ENCODE measurements around the gene NPRL2. TPM values are rescaled to one million over a fixed set of nuclear protein-coding genes. Genes with fewer than 3 reads are reported as not detected.

The NPRL2 gene
- polyA plus RNA-seq, 1 experiment, result 45.0 TPM

GRCh38 chr3:50319894-50320625 is 30.5 kb downstream of the NPRL2 start:
- H3K36me3 ChIP-seq (ENCODE audit: control insufficient read depth, insufficient read depth, low read length), result peaks cover 21% of the 10 kb centered on the region
- DNase-seq (ENCODE audit: low read depth), result no peak
- peak overlapping the region; percentile 53 for H3K4me3 ChIP-seq (ENCODE audit: low read depth, low read length)
- H3K27me3 ChIP-seq (ENCODE audit: control insufficient read depth, insufficient read depth, low read length), result no peaks in the 10 kb centered on the region
- TF ChIP-seq, protein P1, sequence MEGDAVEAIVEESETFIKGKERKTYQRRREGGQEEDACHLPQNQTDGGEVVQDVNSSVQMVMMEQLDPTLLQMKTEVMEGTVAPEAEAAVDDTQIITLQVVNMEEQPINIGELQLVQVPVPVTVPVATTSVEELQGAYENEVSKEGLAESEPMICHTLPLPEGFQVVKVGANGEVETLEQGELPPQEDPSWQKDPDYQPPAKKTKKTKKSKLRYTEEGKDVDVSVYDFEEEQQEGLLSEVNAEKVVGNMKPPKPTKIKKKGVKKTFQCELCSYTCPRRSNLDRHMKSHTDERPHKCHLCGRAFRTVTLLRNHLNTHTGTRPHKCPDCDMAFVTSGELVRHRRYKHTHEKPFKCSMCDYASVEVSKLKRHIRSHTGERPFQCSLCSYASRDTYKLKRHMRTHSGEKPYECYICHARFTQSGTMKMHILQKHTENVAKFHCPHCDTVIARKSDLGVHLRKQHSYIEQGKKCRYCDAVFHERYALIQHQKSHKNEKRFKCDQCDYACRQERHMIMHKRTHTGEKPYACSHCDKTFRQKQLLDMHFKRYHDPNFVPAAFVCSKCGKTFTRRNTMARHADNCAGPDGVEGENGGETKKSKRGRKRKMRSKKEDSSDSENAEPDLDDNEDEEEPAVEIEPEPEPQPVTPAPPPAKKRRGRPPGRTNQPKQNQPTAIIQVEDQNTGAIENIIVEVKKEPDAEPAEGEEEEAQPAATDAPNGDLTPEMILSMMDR (IDR thresholded peaks at IDR 0.05; ENCODE audit: insufficient read depth, low read depth, low read length), result no peak
- ChIA-PET POLR2A (no interaction called here), CTCF (interaction anchor here (1.0 to 1.9 kb wide), 4 partner anchors 13 to 46 kb away, joined by 3 to 6 read pairs (median 4); partner anchors contain the start of gene IFRD2)

DNA sequence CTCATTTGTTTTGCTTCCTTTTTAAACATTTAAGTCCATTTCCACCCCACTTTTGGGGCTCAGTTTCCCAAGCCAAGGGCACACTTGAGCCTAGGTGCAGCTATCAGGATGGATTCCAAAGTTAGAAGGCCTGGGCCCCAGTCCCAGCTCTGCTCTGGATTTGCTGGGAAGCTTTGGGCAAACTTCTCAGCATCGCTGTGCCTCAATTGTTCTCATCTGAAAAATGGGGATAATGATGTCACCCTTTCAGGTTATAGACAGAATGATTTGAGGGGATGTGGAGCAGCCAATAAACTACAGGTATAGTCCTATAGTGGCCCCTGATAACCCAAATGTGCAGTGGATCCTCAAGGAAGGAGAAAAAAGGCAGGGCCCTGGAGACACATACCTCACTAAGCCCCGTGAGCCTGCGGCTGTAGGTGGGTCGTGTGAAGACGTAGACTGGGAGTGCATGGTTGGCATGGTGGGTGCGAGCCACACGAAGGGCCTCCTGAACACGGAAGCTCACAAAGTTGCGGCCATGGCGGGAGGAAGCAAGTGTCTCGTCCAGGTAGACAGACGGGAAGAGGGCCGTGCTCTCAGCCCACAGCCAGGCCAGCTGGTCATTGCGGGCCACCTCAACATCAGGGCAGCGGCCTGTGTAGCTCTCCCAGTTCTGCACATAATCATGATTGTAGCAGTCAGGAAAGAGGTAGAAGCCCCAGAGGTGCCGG is 31.2 kb downstream of the NPRL2 start:
- DNase-seq (ENCODE audit: low read depth), result no peak
- TF ChIP-seq, protein P1 (IDR thresholded peaks at IDR 0.05; ENCODE audit: insufficient read depth, low read depth, low read length), result no peak
- POLR2A ChIA-PET, result no interaction called here

GRCh38 chr3:50318615-50319014 is 32.0 kb downstream of the NPRL2 start:
- CTCF ChIA-PET, result interaction anchor here (0.6 to 1.3 kb wide), 4 partner anchors 11 to 610 kb away, joined by 3 to 5 read pairs (median 3); partner anchors contain the start of gene IFRD2
- POLR2A ChIA-PET, result no interaction called here
- DNase-seq (ENCODE audit: low read depth), result no peak
- no peak overlapping the region for H3K4me3 ChIP-seq (ENCODE audit: low read depth, low read length)
- no peaks in the 10 kb centered on the region for H3K27me3 ChIP-seq (ENCODE audit: control insufficient read depth, insufficient read depth, low read length)
- TF ChIP-seq, protein P1 (IDR thresholded peaks at IDR 0.05; ENCODE audit: insufficient read depth, low read depth, low read length), result no peak
- H3K36me3 ChIP-seq (ENCODE audit: control insufficient read depth, insufficient read depth, low read length), result peaks cover 20% of the 10 kb centered on the region

More for the DNA sequence above, 31.2 kb downstream of the NPRL2 start:
- CTCF ChIA-PET, result interaction anchor here (0.6 to 1.3 kb wide), 4 partner anchors 12 to 611 kb away, joined by 3 to 5 read pairs (median 3); partner anchors contain the start of gene IFRD2
- Histone ChIP-seq H3K36me3 (ENCODE audit: control insufficient read depth, insufficient read depth, low read length) (peaks cover 20% of the 10 kb centered on the region), H3K27me3 (ENCODE audit: control insufficient read depth, insufficient read depth, low read length) (no peaks in the 10 kb centered on the region), H3K4me3 (ENCODE audit: low read depth, low read length) (no peak overlapping the region)

- DNase-seq (ENCODE audit: low read depth), result no peak
- Histone ChIP-seq H3K4me3 (ENCODE audit: low read depth, low read length) (no peak overlapping the region), H3K36me3 (ENCODE audit: control insufficient read depth, insufficient read depth, low read length) (peaks cover 20% of the 10 kb centered on the region), H3K27me3 (ENCODE audit: control insufficient read depth, insufficient read depth, low read length) (no peaks in the 10 kb centered on the region)
- TF ChIP-seq, protein P1 (IDR thresholded peaks at IDR 0.05; ENCODE audit: insufficient read depth, low read depth, low read length), result no peak
- ChIA-PET CTCF (interaction anchor here (1.2 to 1.9 kb wide), 3 partner anchors 11 to 91 kb away, joined by 3 read pairs; partner anchors contain the start of genes HYAL3 and NAA80), POLR2A (no interaction called here)
Observed at GRCh38 chr3:50318163-50318562, 32.4 kb downstream of the NPRL2 start.

GRCh38 chr3:50317300-50317699 is 33.3 kb downstream of the NPRL2 start:
- CTCF ChIA-PET, result interaction anchor here (1.9 kb wide), 1 partner anchor 18 kb away, joined by 3 read pairs; the partner anchor contains the start of genes HYAL3 and NAA80

More at GRCh38 chr3:50317300-50317699, 33.3 kb downstream of the NPRL2 start:
- no peak for DNase-seq (ENCODE audit: low read depth)
- H3K27me3 ChIP-seq (ENCODE audit: control insufficient read depth, insufficient read depth, low read length), result no peaks in the 10 kb centered on the region
- TF ChIP-seq, protein P1 (IDR thresholded peaks at IDR 0.05; ENCODE audit: insufficient read depth, low read depth, low read length), result no peak
- H3K36me3 ChIP-seq (ENCODE audit: control insufficient read depth, insufficient read depth, low read length), result peaks cover 20% of the 10 kb centered on the region
- POLR2A ChIA-PET, result no interaction called here
- H3K4me3 ChIP-seq (ENCODE audit: low read depth, low read length), result no peak overlapping the region
